HuH-7 (cell line): Measurements from ENCODE around the gene CD164.
"Not testable (repeated sequence)": the region's sequence is repeated elsewhere in the genome, so short reads cannot be mapped to it uniquely, and the experiment has no call there.

Source experiments
- DNase-seq: peaks from one replicate; pipeline ENCODE4 v3.0.0; 2011; ENCODE audit warnings: low spot score

Gene CD164

DNA sequence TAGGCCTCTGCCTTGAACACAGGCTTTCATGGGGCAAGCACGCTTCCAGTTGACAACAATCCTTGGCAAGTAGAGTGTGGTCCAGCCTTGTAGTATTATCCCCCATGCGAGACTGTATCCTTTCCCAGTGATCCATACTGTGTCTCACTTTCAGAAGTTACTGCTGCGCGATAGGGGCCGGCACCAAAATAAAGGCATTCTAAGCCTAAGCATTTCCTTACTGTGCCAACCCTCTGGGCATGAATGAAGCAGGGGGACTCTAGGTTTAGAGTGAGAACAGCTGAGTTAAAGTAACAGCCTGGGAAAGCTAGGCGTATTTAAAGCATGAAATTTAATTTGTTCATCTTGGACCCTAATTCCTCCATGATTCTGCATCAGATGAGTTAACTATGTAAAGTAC lies 39.4 kb downstream of the CD164 start:
- DNase-seq, result no peak

DNA sequence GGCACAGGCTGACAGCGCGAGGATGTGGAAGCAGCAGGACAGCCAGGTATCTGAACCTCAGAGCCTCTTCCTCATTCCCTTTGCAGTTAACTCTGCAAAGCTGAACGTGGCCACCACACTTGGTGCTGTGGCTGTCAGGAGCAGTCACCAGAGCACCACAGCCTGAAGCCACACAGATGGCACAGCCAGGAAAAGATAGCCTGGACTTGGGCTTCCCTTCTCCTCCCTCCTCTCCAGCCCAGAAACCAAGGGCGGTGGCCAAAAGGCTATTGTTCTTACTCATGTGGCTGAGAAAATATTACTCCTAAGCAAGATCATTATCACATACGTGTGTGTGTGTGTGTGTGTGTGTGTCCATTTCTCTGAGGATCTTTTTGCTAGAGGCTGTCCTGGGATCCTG lies 39.8 kb downstream of the CD164 start:
- DNase-seq, result no peak

DNA sequence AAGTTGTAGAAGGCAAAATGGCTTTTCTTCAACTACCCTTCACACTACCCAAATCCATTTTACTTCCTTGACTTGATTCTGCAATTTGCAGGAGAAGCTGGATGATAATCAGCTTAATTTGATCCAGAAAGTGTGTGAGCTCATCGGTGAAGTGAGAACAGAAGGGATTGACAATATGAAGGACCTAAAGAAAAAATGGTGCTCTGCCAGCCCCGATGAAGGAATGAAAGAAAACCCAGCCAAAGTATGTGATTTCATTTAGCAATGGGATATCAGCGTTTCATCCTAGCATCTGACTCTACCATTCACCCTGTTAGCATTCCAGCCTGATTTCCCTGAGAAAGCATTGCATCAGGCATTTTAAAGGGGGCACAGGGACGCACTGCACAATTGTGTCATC lies 41.5 kb downstream of the CD164 start:
- DNase-seq, result no peak

DNA sequence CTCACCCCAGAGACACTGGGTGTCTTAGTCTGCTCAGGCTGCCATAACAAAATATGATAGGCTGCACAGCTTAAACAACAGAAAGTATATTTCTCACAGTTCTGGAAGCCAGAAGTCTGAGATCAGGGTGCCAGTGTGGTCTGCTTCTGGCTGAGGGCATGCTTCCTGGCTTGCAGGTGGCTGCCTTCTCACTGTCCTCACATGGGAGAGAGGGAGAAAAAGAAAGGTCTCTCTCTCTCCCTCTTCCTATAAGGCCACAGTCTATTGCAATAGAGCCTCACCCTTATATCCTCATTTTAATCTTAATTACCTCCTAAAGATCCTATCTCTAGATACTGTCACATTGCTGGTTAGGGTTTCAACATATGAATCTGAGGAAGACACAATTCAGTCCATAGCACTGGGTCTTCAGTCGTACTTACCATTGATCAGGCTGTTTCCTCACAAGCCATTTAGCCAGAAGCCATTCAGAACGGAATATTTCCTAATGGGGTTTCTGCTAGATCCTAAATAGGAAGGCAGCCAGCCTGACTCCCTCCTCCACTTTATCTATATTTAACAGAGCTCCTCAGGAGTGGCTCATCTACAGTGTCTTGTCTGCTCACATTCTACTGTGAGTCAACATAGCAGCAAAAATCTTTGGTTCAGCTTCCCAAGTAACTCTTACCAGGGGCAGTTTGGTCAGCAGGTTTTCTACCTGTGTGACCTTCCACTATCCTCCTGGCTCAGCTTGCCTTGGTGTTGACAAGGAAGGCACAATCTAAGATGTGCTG lies 42.2 kb downstream of the CD164 start:
- DNase-seq, result no peak

DNA sequence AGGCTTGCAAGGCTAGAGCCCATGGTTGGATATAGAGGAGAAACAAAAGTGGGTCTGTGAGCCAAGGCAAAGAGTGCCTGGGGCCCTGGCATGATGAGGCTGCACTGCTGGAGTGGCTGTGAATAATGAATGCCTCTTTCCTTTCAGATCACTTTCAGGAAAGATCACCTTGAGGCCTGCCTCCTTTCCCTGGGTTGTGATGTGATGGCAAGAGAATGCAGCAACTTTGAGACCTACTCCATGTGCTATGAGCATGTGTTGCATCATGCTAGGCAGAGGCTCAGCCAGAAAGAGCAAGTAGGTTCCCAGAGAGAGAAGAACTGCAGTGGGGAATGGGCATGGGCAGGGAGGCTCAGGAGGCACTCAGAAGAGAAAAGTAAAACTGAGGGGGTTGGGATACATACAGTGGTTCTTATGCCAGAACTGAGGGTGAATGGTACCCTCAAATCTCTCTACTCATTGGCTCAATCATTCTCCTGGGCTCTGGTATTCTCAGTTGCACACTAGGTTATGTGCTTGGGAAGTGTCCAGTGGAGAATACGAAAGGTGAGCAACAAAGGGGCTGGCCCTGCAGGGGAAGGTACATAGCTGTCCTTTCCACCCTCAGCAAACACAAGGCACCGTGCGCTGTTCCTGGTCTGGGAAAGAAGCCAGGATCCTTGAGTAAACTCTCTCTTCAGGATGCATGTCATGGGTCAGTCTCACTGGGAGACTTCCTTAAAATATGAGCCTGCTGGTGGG lies 45.9 kb downstream of the CD164 start:
- no peak for DNase-seq

DNA sequence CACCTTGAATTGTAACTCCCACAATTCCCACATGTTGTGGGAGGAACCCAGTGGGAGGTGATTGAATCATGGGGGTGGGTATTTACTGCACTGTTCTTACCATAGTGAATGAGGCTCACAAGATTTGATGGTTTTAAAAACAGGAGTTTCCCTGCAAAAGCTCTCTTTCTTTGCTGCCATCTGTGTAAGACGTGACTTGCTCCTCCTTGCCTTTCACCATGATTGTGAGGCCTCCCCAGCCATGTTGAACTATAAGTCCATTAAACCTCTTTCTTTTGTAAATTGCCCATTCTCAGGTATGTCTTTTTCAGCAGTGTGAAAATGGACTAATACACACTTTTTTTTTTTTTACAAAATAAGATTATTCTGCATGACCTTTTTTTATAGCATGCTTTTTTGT lies 48.4 kb downstream of the CD164 start:
- DNase-seq, result not testable (repeated sequence)

DNA sequence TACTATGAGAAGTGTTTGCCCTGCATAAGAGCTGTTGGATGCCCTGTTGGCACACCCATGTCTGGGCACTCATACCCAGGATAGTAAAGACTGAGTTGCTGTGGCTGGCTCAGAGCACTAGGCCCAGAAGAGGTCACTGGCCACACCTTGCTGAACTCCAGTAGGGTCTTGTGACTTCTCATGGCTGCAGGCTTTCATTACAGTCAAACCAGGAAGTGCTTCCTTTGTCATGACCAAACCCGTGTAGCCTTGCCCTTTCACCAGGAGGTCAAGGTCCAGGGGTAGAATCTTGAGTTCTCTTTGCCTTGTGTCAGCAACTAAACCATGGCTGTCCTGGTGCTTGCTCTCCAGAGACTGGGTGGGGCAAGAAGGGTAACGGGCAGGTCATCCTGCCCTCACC lies 49.5 kb downstream of the CD164 start:
- DNase-seq, result peak; percentile 44

DNA sequence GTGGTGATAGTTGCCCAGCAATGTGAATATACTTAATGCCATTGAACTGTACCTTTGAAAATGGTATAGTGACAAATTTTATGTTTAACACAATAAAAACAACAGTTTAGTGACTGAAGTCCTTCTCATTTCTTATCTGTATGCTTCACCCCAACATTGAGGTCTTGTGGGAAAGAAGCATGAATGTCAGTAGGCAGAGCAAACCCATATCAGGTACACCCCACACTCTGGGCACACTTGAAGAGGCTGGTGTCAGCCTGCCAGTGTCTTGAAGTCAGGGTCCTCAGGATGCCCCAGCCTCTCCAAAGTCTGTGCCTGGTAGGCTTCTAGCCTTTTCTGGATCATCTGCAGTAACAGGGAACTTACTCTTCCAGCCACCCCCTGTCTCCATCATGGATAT lies 51.2 kb downstream of the CD164 start:
- DNase-seq, result no peak

DNA sequence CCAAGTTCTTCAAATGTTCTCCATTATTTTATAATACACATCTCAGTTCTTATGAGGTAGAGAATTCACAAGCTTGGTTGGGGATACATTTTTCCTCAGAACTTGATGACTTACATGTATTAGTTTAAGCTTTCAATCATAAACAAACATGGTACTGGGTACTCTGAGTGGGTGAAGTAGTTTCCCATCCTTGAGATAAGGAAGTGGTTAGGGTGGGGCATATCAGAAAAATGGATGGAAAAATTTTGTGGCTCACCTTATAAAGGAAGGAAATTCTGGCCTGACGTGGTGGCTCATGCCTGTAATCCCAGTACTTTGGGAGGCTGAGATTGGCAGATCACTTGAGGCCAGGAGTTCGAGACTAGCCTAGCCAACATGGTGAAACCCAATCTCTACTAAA lies 52.0 kb downstream of the CD164 start:
- DNase-seq, result no peak

DNA sequence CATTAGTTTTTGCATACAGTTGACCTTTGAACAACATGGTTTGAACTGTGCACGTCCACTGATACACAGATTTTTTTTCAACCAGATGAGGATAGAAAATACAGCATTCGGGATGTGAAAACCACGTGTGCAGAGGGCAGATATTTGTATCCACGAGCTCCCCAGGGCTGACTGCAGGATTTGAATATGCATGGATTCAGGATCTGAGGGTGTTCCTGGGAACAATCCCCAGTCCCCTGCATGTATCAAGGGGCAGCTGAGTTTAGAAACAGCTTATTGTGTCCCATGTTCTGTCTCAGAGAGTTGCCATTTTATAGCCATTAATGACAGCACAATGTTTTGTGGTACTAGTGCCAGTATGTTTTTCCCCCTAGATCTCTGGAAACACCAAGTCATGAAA lies 53.6 kb downstream of the CD164 start:
- no peak for DNase-seq

DNA sequence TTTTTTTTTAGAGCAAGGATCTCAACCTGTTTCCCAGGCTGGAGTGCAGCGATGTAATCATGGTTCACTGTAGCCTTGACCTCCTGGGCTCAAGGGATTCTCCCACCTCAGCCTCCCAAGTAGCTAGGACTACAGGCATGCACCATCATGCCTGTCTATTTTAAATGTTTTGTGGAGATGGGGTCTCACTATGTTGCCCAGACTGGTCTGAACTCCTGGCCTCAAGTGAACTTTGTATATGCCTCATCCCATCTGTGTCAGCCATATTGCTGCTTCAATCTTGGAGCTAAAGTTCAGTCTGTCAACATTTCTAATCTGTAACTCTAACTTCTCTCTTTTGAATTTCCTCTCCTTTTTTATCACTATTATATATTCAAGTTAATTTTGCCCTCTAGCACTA lies 54.3 kb downstream of the CD164 start:
- no peak for DNase-seq

DNA sequence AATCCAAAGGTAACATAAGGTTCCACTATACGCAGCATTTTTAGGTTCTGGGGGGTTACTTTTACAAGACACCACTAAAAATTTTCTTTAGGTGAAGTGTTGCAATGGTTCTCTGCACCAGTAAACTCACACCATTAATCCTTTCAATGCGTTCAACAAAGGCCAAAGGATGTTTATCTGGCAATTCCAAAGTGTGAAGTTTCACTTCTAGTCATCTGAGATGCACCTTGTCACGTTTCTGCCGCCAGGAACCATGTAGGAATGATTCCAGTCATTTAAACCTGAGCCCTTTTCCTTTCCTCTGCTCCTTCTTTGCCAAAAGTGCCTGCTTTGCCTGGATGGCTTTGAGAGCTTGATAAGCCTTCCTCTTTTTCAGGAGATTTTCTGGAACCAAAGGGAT lies 54.8 kb downstream of the CD164 start:
- DNase-seq, result no peak

DNA sequence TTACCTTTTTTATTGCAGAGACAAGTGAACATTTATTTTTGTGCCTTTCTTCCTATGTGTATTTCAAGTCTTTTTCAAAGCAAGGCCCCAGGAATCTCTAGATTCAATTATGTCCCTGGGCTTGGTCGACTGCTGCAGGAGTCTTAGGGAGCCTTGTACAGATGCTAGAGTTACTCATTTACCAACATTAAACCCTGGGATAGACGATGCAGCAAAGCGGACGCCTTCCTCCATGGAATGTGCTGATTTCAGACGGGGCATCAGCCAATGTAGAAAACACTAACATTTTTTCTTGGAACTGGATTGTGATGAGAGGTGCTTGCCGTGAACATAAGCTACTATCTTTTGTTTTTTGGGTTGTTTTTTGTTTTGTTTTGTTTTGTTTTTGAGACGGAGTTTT lies 55.9 kb downstream of the CD164 start:
- no peak for DNase-seq

DNA sequence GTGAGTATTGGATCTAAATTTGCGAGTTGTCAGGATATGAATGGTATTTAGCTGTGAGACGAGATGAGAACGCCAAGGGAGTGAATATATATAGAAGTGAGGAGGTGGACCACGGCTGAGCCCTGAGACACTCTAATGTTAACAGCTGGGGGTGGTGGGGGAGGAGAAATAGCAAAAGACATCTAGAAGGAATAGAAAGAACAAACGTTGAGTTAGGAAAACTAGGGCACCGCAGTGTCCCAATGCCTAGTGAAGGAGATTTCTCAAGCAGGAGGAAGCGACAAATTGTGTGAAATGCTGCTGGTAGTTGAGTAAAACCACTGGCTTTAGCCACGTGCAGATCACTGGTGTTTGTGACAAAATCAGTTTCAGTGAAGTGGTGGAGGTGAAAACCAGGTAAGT lies 56.9 kb downstream of the CD164 start:
- DNase-seq, result no peak

DNA sequence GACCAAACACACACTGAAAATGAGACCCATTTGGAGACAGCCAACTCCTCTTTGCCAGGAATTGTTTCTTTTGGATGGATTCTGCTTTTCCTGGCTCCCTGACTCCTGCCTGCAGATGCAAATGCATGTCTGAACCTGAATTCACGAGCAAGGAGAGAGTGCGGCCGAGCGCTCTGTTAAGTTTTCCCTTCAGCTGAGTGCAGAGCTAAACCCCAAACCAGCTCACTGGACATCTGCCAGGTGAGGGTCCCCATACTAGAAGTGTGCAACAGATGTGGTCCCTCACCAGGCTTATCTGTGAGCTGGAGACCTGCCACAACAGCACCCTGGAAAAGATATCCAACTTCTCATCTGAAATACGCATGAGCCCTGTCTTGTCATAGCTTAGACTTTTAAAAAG lies 59.0 kb downstream of the CD164 start:
- DNase-seq, result no peak

DNA sequence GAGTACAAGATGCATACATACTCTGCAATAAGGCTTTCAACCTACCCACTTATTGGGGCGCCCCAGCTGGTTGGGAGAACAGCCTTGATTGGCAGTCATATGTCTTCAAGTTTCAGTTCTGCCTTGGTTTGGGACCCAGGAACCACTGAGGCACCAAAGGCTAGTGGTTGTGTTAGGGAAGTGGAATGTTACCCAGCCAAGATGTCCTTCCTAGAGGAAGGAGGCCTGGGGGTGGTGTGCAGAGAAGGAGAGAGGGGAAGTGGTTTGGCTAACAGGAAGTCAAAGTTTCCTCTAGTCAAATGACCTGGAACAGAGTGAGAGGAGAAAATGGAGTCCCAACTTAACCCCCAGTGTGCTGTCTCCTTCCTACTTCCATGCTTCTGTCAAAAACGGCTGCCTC lies 59.4 kb downstream of the CD164 start:
- DNase-seq, result no peak

DNA sequence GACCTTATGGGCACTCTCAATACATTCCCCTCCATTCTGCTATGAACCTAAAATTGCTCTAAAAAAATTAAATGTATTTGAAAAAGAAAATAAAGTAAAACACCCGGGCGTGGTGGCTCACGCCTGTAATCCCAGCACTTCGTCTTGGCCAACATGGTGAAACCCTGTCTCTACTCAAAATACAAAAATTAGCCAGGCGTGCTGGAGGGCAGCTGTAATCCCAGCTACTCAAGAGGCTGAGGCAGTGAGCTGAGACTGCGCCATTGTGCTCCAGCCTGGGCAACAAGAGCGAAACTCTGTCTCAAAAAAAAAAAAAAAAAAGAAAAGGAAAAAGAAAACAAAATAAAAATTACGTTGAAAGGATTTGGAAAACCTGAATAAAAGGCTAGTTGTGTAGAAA lies 60.5 kb downstream of the CD164 start:
- DNase-seq, result no peak

DNA sequence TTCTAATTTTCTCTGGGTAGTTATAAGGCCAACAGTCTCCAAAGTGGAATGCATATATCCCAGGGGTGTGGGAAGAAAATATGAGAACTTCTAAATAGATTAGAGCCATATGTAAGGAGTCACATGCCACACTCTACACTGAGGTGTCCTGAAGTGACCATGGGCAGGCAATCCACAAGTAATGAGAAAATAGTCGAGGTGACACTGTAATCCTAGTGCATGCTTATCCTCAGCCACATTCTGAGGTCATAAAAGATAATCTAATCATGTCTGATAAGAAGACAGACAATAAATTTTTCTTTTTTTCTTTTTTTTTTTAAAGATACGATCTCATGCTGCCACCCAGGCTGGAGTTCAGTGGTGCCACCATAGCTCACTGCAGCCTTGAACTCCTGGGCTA lies 62.2 kb downstream of the CD164 start:
- no peak for DNase-seq

DNA sequence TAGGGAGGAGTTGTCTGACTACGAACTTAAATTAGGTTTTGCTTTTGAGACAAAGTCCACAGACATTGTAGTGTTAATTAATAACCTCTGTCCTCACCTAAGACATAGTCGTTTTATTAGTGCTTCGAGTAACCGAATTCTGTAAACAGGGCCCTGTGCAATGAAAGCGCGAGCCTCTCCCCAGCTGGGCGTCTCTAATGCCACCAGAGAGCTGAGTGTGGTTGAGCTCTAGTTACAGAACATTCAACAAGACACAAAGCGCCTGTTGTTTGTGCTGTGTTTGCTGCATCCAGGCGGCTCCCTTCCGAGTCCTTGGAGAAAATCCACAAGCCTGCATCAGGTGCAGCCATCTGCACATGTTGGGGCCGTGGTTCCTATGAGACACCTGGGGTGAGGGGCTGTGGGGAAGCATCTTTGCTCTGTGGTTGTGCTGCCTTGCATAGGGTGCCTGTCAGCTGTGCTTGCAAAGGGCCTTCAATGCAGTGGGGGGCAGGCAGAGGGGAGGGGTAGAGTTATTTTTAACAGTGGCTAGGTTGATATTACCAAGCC lies 63.9 kb downstream of the CD164 start:
- peak; percentile 52 for DNase-seq

DNA sequence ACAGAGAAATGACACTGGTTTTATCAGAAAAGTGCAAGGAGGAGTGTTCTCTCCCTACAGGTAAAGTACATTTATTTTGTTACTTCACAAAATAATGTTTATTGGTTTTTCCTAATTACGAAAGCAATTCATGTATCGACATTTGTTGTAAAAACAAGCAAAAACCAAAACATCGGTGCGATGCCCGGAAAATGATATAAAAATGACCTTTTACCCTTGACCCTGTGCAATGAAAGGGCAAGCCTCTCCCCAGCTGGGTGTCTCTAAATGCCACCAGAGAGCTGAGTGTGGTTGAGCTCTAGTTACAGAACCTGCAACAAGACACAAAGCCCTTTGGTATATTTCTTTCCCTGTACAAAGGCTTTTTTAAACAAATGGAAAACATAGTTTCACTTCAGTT lies 65.4 kb downstream of the CD164 start:
- DNase-seq, result no peak
